Left ventricle myocardium superior (tissue), 1 donor: ENCODE results near the gene SNX32. TPM values are rescaled to one million over a fixed set of nuclear protein-coding genes. Genes with fewer than 3 reads are reported as not detected.

Experiments used
- ATAC-seq: fragments of 200-7000 bp; cut with Tn5 transposase; one replicate; pipeline ENCODE4 v1.9.1; 2020; ENCODE audit warnings: mild to moderate bottlenecking, moderate library complexity
- DNase-seq: peaks from one replicate; pipeline ENCODE4 v3.0.0-alpha.2; 2020
- intact Hi-C: fragments of 100-400 bp; cut with micrococcal nuclease; formaldehyde crosslinking; loops from one replicate; pipeline ENCODE4 v1.11.0; 2022
- total RNA-seq: library from RNA; stranded (reverse); fragmentation: NEBNext Ultra II Directional; extraction: Animal tissue kit (Norgen Biotek cat#: 25700); gene quantifications from one replicate; pipeline ENCODE4 v1.2.1, GENCODE V29; 2021
- donor health status: DM: no; HTN: yes; CAD: no; lungs with severe emphysema.

The SNX32 gene
- total RNA-seq, 1 donor from 2014 or later: not detected

DNA sequence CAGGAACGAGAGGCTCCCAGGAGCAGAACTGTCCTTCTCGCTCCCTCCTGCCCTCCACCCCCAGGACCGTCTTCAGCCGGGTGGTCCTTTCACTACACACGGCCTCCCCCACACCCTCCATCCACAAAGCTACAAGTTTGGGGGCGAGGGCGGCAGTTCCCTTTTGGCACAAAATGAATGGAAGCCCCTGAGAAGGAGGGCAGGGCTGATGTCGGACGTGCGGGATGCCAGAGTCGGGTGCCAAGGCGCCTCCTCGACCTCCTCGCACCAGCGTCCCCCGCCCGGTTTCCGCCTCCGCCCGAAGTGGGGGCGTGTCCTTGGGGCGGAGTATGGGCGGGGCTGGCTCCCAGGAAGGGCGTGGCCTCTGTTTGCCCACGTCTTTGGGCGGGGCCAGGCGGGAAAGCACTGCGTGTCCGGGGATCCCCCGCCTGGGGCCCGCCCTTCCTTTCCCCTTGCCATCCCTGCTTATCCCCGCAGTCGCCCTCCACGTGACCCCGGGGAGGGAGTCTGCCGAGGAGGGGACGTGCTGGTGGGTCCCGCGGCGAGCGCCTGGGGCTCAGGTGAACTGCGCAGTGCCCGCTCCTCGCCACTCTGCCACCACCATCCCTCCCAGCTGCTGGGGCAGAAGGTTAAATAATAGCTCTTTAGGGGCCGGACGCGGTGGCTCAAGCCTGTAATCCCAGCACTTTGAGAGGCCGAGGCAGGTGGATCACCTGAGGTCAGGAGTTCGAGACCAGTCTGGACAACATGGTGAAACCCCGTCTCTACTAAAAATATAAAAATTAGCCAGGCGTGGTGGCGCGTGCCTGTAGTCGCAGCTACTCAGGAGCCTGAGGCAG, 39.8 kb downstream of the SNX32 start:
- intact Hi-C loops: no loop called here
- DNase-seq: peak; percentile 98

DNA sequence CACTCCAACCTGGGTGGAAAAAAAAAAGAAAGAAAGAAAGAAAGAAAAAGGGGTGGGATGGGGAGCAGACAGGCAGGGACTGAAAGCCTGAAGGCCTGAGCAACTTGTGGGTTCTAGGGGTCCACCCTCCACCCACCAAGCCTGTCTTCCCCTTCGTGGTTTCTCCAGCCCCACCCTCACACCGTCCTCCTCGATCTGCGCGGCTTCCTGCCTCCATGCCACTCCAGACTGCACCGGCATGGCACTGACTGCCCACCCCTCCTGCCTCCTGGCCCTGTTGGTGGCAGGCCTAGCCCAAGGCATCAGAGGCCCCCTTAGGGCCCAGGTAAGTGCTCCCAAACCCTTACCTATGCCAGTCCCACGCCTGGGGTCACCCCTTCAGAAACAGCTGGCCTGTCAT, 45.9 kb downstream of the SNX32 start, which contains the start of gene CTSW:
CTSW (plus strand) TSS at position 221 of the 400 bp plus-strand sequence; CDS start at position 239, 18 bp downstream.
- no peak for ATAC-seq
- intact Hi-C loops: loop anchor here (10.0 kb wide), 1 partner anchor 105 kb away; no protein-coding TSS in a partner anchor
- peak; percentile 35 for DNase-seq

More for the DNA sequence above, 39.8 kb downstream of the SNX32 start:
- peak; percentile 94 for ATAC-seq

DNA sequence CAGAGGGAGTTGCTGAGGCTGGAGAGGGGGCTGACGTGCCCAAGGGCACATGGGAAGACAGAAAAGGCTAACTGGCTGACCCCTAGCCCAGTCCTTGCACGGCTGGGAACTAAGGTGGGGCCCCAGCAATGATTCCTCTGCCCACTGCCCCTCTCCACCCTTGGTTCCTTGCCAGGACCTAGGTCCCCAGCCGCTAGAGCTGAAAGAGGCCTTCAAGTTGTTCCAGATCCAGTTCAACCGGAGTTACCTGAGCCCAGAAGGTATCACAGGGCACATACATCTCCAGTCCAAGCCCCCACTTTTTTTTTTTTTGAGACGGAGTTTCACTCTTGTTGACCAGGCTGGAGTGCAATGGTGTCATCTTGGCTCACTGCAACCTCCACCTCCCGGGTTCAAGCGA, 46.3 kb downstream of the SNX32 start:
- intact Hi-C loops: loop anchor here (10.0 kb wide), 1 partner anchor 105 kb away; no protein-coding TSS in a partner anchor
- no peak for ATAC-seq
- DNase-seq: peak; percentile 14

DNA sequence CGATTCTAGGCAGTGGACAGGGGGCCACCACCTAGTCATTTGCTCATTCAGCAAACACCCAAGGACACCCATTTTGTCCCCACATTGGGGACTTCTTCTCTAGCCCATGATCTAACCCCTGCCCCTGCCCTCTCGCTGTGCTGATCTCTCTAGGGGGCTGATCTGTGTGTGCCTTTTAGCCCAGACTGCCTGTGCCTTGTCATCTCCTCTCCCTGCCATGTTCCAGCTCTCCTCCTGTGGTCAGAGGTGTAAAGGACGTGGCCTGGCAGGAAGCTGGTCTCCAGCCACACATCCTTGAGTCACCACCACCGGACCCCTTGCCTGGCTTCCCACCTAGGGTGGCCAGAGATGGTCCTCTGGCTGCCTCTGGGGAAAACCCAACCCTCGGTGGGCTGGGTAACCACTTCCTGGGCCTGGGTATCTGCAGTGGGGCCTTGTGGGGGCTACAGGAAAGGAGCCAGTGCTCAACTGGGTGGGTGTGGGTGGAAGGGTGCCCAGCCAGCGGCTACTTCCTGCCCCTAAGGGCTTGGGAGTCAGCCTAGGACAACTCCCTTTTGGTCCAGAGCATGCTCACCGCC, 47.2 kb downstream of the SNX32 start:
- DNase-seq (peak; percentile 20), ATAC-seq (no peak)
- intact Hi-C loops: loop anchor here (10.0 kb wide), 1 partner anchor 104 kb away; no protein-coding TSS in a partner anchor

DNA sequence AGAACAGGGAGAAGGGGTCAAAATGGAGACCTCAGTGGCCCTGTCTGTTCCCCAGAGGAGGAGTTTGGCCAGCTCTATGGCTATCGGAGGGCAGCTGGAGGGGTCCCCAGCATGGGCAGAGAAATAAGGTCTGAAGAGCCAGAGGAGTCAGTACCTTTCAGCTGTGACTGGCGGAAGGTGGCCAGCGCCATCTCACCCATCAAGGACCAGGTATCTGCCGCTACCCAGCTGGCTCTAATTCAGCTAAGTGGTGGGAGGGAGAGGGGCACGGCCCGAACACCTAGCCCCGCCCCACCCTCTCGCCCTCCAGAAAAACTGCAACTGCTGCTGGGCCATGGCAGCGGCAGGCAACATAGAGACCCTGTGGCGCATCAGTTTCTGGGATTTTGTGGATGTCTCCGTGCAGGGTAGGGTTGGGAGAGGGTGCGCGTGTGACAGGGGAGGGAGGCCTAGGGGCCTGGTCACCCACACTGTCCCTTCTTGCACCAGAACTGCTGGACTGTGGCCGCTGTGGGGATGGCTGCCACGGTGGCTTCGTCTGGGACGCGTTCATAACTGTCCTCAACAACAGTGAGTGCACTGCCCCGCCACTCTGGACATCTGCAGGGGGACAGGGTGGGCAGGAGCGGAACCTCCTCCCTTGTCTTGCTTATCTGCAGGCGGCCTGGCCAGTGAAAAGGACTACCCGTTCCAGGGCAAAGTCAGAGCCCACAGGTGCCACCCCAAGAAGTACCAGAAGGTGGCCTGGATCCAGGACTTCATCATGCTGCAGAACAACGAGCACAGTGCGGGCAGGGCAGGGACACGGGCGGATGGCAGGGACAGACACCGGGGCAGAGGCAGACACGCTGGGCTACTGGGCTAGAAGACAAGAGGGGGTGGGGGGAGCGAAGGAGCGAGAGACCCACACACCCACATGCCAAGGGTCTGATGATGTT, 48.6 kb downstream of the SNX32 start:
- peak; percentile 21 for DNase-seq
- no peak for ATAC-seq
- intact Hi-C loops: loop anchor here (10.0 kb wide), 1 partner anchor 102 kb away; no protein-coding TSS in a partner anchor

DNA sequence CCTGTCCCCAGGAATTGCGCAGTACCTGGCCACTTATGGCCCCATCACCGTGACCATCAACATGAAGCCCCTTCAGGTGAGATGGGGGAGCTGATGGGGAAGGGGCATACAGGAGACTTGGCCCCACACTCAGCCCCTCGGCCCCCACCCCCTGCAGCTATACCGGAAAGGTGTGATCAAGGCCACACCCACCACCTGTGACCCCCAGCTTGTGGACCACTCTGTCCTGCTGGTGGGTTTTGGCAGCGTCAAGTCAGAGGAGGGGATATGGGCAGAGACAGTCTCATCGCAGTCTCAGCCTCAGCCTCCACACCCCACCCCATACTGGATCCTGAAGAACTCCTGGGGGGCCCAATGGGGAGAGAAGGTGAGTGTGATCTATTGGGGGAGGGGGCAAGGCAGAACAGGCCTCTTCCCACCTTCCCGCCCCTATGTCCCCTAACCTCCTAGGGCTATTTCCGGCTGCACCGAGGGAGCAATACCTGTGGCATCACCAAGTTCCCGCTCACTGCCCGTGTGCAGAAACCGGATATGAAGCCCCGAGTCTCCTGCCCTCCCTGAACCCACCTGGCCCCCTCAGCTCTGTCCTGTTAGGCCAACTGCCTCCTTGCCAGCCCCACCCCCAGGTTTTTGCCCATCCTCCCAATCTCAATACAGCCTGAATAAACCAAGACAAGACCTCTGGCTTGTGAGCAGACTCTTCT, 49.4 kb downstream of the SNX32 start:
- DNase-seq (peak; percentile 30), ATAC-seq (no peak)
- intact Hi-C loops: loop anchor here (10.0 kb wide), 1 partner anchor 102 kb away; no protein-coding TSS in a partner anchor

DNA sequence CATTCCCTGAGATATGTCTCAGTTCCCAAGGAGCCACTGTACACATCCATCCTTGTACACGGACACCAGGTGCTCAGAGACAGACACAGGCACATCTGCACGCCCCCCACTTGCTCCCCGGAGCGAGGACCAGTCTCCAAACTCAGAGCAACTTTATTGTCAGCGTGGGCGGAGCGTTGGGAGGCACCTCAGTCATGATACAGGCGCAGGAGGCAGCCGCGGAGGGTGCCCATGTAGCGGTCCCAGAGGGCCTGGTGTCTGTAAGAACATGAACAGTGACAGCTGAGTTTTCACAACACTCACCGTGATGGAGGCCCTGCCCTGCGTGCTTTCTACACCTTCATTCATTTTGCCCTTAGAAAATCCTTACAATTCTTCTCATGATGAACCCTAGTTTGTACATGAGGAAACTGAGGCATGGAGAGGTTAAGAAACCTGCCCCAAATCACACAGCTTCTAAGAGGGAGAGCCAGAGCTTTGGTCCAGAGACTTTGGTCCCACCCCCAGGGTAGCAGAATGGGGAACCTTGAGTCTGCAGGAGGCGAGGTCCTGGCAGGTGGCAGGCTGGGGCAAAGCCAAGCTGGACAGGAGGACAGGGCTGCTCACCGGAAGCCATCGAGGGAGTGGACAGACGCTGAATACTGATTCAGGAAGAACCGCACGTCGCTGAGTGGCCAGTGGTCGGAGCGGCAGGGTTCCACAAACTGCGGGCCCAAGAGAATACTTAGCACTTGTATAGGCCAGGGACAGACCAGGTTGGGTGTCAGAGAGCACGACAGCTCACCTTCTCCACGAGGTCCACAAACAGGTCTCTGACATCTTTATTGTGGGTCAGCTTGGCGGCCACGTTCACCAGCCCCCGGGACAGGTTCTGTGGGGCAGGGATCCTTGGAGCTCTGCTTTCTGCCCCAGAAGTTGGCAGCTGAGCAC, 50.3 kb downstream of the SNX32 start:
- ATAC-seq (no peak), DNase-seq (peak; percentile 25)
- intact Hi-C loops: loop anchor here (10.0 kb wide), 1 partner anchor 101 kb away; no protein-coding TSS in a partner anchor

DNA sequence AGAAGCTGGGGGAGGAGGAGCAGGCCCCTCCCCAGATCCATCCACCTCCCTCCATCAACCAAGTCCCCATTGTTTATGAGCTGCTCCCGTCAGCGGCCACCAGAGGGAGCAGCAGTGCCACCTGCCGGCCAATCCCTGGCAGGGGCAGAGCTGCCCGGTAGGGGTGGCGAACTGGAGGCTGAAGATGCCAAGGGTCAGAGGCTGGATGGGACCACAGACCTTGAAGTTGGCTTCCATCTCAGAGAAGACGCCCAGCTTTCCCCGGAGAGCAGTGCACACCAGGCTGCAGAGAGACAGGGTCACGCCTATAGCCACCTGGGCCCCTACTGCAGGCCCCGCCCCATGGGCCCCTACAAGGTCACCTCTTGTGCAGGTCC, 50.9 kb downstream of the SNX32 start:
- DNase-seq (peak; percentile 85), ATAC-seq (peak; percentile 27)
- intact Hi-C loops: loop anchor here (10.0 kb wide), 1 partner anchor 100 kb away; no protein-coding TSS in a partner anchor

DNA sequence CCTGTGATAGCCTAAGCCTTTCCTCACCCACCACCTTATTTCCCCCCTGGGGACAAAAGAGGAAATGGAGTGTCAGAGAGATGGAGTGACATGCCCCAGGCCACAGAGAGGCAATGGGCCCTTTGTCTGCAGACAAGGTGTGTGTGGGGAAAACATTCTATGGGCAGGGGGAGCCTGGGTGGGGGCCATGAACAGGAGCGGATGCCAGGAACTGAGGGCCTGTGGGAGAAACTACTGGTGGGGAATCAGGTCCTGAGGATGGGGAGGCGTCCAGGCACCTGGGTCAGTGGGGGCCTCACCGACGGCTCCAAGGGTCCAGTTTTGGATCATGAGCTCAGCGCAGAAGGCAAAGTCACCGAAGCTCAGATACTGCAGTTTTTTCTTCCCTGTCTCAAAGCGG, 51.5 kb downstream of the SNX32 start:
- peak; percentile 24 for DNase-seq
- intact Hi-C loops: loop anchor here (10.0 kb wide), 1 partner anchor 100 kb away; no protein-coding TSS in a partner anchor
- no peak for ATAC-seq

DNA sequence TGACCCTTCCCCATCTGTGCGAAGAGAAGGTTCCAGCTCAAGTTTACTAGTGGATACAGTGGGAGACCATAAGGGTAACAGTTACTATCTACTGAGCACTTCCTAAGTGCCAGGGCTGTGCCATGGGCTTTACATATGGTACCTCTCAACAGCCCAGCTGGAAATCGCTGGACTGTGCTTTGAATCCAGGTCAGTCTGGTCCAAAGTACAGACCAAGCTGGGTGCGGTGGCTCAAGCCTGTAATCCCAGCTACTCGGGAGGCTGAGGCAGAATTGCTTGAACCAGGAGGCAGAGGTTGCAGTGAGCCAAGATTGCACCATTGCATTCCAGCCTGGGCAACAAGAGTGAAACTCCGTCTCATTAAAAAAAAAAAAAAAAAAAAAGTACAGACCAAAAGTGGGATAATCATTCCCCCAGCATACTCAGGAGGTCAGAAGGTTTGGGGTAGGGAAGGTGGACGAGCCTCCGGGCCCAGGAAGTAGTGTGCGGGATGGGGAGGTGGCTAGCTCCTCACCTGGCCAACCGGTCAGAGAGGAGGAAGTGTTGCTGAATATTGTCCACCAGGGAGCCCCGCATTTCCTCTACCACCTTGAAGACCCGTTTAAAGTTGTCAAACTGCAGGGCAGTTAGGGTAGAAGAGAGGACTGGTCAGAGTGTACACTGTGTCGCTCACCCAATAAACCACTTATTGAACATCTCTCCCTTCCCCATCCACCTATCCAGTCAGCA, 52.2 kb downstream of the SNX32 start:
- DNase-seq (peak; percentile 9), ATAC-seq (no peak)
- intact Hi-C loops: loop anchor here (10.0 kb wide), 1 partner anchor 99 kb away; no protein-coding TSS in a partner anchor

DNA sequence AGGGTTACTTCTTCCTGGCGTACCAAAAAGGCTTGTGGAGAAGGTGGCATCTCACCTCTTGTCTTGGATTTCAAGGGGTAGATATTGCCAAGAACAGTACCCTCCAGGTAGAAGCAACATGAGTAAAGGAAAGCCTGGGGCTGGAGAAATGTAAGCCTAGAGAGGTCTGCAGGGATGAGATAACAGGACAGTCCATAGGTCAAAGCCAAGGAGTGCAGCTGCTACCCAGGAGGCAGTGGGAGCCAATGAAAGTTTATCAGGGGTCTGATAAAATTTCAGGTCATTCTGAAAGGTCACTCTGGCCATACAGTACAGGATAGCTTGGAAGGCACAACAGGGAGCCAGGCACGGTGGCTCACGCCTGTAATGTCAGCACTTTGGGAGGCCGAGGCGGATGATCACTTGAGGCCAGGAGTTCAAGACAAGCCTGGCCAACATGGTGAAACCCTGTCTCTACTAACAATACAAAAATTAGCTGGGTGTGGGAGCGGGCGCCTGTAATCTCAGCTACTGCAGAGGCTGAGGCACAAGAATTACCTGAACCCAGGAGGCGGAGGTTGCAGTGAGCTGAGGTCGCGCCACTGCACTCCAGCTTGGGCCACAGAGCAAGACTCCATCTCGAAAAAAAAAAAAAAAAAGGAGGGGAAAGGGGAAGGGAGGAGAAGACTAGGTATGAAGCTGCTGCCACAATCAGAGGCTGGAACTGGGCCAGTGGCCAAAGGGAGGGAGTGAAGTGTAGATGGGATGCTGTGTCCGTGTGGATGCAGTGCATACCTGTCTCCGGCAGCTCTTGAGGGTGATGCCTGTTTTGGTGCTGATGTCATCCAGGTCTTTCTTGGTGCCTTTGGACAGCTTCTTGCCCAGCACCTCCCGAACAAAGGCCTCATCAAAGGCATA, 53.3 kb downstream of the SNX32 start:
- ATAC-seq (no peak), DNase-seq (peak; percentile 37)
- intact Hi-C loops: loop anchor here (10.0 kb wide), 1 partner anchor 98 kb away; no protein-coding TSS in a partner anchor

DNA sequence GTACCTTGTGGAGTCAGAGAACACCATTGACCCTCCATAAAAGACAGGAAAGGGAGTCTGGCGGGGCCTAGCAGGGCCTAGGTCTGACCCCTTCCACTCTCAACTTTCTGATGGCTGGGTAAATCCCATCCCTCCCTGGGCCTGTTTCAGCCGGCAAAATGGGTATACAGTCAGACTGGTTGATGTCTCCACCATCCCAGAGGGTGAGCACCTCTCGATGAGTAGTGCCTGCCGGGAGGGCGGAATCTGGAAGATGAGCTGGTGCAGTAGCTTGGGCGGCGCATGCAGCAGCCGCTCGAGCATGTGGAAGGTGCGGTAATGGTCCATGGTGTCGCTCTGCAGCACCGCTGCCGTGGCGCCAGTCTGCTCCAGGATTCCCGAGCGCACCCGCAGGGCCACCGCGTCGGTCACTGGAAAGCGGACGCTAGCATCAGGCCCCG, 54.0 kb downstream of the SNX32 start:
- intact Hi-C loops: loop anchor here (10.0 kb wide), 1 partner anchor 97 kb away; no protein-coding TSS in a partner anchor
- ATAC-seq (no peak), DNase-seq (no peak)

DNA sequence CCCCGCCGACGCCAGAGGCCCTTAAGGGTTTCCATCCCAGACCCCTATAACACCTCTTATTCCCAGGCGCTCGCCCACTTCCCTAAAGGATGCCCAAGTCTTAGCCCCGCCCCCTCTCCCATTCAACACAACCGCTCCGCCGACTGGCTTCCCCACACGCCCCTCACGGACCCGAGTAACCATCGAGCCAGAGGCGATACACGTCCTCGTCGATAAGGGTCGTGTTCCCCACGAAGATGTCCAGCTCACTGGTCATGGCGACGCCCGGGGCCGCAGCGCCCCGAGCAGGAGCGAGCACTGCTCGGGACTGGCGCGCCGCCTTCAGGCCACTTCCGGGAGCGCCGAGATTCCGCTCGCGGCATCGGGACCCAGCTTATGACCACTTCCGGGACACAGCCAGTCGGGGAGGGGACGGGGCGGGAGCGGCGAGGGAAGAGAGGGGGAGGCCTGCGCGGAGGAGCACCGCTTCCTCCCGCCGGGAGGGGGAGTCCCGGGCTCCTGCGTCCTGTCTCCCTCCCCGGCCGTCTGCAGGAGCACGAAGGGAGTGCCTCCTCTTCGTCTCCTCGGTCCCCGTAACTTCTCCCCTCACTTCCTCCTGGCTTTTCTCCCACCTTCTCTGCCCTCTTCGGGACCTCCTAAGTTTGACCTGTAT, 54.5 kb downstream of the SNX32 start, which contains the start of gene FIBP:
FIBP (minus strand) TSS at position 309 of the 652 bp plus-strand sequence; CDS start at position 256, 53 bp downstream.
- intact Hi-C loops: loop anchor here (10.0 kb wide), 1 partner anchor 97 kb away; no protein-coding TSS in a partner anchor
- peak; percentile 98 for DNase-seq
- ATAC-seq: peak; percentile 84

DNA sequence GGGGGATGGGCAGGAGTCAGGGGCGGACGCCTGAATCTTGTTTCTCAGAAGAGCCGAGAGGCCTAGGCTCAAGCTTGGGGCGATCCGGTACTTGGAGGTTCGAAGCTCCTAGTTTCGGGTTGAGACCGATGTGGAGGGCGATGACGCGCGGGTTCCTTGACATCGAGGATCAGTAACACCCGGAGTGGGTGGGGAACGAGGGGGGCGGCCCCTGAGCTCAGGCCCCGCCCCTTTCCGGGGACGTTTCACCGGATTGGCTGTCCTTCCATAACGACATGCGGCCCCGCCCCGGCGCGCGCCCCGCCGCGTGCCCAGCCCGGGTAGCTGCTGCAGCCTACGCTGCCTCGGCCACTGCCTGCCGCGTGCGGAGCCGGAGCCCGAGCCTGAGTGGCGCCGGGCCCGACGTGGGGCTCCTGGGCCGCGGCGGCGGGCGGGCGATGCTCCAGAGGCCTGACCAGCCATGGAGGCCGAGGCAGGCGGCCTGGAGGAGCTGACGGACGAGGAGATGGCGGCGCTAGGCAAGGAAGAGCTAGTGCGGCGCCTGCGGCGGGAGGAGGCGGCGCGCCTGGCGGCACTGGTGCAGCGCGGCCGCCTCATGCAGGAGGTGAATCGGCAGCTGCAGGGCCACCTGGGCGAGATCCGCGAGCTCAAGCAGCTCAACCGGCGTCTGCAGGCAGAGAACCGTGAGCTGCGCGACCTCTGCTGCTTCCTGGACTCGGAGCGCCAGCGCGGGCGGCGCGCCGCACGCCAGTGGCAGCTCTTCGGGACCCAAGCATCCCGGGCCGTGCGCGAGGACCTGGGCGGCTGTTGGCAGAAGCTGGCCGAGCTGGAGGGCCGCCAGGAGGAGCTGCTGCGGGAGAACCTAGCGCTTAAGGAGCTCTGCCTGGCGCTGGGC, 56.8 kb downstream of the SNX32 start, which contains the start of gene CCDC85B:
CCDC85B (plus strand) TSS at position 350 of the 895 bp plus-strand sequence; CDS start at position 461, 111 bp downstream.
- DNase-seq (peak; percentile 100), ATAC-seq (peak; percentile 81)
- intact Hi-C loops: no loop called here
